GM18502 (cell line): ENCODE results near the gene PNMA8C.
"Not testable (repeated sequence)": the region's sequence is repeated elsewhere in the genome, so short reads cannot be mapped to it uniquely, and the experiment has no call there.

ENCODE experiments used
- ATAC-seq: cut with Tn5 transposase; IDR thresholded peaks from one replicate; pipeline ENCODE4 v1.9.1; 2021; ENCODE audit warnings: mild to moderate bottlenecking; ENCODE audit not compliant: unreplicated experiment, poor library complexity

The PNMA8C gene

DNA sequence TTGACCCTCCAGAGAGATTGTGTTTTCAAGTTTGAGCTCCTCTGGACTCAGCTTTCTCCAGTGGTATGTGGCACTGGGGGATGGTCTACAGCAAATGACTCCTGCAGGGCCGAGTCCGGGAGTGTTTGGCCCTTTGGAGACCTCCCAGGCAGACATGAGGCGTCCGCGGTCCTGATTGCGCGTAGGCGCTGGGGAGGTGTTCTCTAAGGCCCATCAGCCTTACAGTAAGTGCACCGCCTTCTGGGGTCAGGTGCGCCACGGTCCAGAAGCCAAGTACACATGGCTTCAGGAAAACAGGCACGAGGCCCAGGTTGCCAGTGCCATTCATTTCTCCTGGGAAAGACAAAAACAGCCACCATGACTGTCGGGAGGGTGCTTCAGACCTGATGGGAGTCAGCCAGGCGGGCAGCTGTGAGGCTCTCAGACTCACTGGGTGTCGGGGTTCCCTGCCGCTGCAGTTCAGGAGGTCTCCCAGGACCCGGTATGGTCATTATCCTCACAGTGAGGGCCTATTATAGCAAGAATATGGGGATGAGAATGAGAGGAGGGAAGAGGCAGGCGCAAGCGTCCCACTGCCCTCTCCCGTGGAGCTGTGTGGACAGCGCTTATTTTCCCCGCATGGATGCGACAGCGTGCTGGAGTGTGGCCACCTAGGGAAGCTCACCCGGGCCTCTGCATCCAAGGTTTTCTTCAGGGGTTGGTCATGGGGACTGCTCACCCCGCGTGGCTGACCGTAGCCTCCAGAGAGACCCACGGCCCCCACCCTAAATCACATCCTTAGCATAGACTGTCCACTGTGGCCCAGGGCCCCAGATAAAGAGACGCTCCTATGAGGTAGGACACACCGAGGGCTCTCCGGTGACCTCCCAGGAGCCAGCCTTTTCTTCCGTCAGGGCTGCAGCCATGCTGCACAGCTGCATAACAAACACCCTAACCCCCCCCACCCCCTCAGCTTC is 37.2 kb downstream of the PNMA8C start:
- ATAC-seq = no peak

DNA sequence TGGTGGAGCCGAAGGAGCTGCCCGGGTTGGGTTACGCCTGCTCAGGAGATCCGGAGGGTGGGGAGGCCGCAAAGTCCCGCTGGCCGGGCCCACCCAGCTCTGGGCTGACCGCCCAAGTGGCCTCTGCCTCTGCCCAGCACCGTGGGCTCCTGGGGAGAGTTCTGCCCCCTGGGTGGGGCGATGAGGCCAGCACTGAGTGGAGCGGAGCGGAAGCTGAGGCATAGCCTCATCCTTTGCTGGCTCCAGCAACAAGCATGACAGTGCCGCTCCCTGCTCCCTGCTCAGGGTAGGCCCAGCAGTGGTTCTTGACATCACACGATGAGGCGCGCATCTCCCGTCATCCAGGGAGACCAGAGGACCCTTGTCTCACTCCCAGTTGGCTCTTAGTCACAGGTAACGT is 37.9 kb downstream of the PNMA8C start:
- ATAC-seq = no peak

DNA sequence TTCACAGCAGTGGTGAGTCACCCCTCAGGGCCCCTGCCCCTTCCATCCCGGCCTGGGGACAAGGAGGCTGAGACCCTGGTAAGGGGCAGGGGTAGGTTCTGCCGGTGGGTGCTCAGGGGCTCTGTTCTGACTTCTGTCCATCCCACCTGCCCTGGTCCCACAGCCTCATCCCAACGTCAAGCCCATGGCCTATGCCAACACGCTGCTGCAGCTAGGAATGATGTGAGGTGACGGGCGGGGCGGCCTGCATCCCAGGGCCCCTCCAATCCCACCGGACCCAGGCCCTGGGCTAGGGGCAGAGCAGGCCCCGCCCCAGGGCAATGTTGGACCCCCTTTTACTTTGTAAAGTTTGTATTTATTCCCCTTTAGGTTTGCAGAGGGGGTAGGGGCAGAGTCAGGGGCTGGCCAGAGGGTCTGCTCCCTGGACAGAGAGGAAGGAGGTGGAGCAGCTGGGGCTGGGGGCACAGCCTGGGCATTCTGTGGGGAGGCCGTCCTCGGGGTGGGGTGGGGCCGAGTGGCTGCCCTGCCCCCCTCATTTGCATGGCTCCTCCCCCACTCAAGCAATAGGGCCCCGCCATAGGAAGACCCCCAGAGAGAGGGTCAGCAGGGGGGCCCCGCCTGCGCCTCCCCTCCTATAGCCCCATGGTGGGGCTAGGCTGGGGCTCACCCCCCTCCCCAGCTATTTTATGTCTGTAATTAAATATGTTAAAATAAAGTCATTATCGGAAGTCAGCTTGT is 38.4 kb downstream of the PNMA8C start:
- ATAC-seq = no peak

DNA sequence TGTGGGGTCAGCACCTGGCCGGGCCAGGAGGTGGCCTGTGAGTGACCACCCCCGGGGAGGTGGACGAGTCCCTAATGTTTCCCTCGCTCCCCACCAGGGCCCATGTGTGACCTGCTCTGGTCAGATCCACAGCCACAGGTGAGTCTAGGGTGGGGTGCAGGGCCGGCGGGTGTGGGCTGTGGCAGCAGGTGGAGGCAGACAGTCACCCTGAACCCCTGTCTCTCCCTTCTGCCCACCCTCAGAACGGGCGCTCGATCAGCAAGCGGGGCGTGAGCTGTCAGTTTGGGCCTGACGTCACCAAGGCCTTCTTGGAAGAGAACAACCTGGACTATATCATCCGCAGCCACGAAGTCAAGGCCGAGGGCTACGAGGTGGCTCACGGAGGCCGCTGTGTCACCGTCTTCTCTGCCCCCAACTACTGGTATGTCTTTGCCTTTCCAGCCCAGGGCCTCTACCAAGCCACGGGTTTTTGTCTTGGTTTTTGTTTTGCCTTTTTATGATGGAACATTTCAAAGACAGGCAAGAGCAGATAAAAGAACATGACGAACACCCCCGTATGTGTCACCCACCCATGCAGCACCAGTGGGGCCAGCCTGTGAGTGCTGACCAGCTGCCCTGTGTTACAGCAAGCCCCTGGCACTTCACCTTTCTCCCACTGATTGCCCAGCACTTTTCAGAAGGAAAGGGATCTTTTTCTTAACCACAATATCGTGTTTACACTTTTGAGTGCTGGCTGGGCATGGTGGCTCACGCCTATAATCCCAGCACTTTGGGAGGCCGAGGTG is 40.2 kb downstream of the PNMA8C start:
- no peak for ATAC-seq

DNA sequence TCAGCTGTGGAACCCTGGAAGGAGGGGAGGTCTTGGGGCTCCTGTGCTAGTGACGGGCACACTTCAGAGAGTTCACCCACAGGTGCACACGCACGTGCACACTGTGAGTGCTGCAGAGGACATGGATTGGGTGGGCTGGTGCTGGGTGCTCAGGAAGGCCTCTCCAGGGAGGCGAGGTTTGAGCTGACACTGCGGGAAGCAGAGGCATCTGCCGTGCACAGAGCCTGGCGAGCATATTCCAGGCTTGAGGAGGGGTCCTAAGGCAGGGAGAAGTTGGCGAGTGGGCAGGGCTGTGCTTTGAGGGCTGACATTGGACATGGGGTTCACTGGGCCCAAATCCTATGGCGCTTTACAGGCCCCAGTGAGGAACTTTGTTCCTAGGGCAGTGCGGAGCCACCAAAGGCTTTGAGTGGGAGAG is 41.0 kb downstream of the PNMA8C start:
- ATAC-seq = no peak

DNA sequence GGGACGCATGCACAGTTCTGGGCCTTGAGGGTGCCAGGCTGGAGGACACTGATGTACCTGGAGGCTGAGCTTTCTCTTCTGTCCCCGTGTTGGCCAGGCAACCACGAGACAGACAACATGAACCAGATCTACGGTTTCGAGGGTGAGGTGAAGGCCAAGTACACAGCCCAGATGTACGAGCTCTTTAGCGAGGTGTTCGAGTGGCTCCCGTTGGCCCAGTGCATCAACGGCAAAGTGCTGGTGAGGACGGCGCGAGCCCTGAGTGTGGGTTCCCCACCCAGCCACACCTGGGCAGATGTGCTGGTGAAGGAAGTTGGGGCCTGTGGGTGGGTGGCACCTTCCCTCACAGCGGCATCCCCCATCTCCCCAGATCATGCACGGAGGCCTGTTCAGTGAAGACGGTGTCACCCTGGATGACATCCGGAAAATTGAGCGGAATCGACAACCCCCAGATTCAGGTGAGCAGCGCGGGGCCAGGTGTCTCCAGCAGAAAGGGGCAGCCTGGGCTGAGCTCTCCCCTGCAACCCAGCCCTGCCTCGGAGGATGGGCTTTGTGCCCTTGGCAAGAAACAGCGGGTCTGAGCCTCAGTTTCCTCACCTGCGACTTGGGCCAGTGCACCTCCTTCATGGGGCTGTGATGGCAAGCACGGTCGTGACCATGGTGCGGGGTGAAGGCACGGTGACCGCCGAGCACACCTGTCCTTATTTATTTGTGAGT is 41.6 kb downstream of the PNMA8C start:
- no peak for ATAC-seq

DNA sequence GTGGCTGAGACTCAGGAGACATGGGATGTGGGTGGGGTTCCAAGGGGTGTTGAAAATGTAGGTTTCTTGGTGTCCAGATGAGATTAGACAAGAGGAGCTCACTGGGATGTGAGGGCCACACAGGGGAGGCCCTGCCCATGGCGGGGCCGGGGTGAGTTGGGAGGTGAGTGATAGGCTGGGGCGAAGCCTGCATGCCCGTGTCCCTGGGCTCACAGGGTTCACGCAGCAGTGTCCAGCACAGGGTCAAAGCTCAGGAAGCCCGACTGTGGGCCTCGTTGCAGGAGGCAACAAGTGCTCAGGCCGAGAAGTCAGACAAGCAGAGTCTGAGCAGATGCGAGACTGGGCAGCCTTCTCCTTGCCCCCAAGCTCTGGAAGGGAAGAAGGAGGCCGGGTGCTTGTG is 42.6 kb downstream of the PNMA8C start:
- no peak for ATAC-seq

DNA sequence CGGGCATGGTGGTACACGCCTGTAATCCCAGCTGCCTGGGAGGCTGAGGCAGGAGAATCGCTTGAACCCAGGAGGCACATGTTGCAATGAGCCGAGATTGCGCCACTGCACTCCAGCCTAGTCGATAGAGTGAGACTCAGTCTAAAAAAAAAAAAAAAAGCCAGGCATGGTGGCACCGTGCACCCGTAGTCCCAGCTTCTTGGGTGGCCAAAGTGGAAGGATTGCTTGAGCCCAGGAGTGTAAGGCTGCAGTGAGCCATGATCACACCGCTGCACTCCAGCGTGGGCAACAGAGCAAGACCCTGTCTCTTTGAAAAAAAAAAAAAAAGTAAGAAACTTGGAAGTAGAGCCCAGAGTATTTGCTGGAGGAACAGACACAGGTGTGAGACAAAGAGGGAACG is 43.1 kb downstream of the PNMA8C start:
- no peak for ATAC-seq

DNA sequence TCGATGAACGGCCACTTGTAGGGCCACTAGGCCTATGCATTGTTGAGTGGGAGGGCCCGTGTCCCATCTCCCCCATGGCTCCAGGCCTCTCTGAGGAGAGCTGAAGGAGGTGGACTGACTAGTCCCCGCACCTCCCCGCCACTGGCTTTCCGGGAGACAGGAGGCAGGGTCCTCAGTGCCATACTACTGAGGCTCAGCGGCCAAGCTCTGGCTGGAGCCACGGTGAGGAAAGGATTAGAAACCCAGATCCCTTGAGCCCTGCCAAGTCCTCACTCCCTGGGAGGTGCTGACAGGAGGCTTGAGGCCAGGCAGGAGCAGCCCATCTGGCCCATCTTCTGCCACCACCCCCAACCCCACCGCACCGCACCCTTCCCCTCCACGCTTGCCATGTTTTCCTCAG is 44.3 kb downstream of the PNMA8C start:
- no peak for ATAC-seq

DNA sequence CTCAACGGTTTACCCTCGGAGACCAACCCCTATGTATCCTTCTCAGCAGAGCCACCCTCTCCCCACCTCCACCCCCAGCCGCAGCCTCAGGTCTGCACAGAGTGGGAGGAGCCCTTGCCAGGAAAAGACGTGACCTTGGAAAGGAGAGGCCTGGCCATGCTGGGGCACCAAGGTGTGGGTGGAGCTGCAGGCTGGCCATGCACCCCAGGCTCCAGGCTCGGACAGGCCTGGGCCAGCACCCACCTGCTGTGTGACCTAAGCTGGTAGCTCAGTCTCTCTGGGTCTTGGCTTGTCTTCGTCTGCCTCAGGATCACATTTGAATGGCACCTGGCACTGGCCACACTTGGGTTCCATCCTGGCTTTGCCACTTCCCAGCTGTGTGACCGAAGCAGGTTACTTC is 44.9 kb downstream of the PNMA8C start:
- no peak for ATAC-seq

DNA sequence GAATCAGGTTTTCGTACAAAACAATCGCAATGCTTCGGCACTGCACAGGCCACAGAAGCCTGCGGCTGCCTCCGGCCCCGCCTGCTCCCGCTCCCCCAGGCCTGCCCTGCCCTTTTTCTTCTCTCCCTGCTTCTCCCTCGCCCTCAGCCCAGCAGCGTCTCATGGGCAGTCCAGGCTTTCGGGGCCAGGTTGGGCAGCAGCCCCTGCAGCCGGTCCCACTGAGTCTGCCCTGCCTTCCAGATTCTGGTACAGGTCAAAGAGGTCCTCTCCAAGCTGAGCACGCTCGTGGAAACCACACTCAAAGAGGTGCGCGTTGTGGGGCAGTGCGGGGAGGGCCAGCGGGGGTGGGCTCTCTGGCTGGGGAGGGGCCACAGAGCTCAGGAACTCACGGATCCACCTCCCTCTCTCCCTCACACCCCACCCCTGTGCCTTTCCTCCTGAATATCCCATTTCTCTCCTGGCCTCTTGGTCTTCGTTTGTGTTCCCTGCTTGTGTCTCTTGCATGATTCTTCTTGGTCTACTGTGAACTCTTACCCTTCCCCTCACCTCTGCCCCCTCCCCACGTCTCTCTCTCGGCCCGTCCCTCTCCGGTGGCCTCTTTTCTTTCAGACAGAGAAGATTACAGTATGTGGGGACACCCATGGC is 45.4 kb downstream of the PNMA8C start:
- no peak for ATAC-seq

DNA sequence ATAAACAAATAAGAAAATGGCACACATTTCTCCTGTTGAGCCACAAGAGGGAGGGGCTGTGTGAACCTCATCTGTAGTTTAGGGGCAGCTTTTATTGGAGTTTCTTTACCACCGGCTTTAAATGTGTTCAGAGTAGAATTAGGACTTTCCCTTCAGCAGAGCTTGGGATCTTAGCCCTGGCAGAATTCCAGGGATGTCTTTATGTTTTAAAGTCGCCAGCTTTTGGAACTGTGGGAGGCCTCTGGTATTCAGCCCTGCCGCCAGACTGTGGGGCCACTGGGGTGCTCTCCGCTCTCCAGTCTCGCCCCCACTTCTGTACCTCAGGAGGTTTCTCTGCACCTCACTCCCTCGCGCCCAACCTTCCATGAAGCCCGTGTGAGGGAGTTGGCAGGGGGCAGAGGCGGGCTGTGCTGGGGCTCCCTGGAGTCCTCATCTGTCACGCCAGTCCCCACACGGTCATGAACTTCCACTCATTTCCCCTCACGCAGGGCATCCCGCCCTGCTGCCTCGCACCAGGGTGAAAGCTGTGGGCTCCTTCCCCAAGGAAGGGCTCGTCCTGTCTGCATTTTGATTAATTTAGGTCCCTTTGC is 46.9 kb downstream of the PNMA8C start:
- ATAC-seq = no peak

DNA sequence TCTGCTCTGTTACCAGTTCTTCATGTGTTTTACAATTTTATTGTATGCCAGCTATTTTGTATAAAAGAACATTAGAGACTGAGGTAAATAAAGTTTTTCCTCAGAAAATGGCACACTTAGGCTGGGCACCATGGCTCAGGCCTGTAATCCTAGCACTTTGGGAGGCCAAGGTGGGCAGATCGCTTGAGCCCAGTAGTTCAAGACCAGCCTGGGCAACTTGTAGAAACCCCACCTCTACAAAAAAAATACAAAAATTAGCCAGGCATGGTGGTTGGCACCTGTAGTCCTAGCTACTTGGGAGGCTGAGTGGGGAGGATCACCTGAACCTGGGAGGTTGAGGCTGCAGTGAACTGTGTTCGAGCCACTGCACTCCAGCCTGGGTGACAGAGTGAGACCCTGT is 47.4 kb downstream of the PNMA8C start:
- no peak for ATAC-seq

DNA sequence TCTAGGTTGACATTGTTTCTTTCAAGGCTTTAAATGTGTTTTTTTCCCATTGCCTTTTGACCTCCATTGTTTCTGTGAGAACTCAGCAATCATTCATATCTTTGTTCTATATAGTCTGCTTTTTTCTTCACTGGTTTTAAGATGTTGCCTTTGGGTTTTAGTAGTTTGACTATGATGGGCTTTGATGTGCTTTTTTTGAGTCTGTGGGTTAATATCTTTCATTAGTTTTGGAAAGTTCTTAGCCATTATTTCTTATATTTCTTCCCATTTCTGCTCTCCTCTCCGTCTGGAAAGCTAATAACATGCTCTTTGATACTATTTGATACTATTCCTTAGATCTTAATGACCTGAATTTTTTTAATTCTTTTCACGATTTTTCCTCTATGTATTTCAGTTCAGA is 48.0 kb downstream of the PNMA8C start:
- no peak for ATAC-seq

DNA sequence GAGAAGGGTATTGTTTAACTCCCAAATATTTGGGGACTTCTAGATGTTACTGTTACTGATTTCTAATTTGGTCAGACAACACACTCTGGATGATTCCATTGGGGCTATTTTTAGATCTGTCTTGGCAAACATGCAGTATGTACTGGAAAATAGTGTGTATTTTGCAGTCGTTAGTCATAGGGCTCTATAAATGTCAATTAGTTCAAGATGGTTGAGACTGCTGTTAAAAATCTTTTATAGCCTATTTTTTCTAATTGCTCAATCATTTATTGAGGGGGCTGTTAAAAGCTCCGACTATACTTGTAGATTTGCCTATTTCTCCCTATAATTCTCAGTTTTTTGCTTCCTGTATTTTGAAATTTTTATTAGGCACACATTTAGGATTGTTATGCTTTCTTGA is 50.5 kb downstream of the PNMA8C start:
- ATAC-seq = no peak

DNA sequence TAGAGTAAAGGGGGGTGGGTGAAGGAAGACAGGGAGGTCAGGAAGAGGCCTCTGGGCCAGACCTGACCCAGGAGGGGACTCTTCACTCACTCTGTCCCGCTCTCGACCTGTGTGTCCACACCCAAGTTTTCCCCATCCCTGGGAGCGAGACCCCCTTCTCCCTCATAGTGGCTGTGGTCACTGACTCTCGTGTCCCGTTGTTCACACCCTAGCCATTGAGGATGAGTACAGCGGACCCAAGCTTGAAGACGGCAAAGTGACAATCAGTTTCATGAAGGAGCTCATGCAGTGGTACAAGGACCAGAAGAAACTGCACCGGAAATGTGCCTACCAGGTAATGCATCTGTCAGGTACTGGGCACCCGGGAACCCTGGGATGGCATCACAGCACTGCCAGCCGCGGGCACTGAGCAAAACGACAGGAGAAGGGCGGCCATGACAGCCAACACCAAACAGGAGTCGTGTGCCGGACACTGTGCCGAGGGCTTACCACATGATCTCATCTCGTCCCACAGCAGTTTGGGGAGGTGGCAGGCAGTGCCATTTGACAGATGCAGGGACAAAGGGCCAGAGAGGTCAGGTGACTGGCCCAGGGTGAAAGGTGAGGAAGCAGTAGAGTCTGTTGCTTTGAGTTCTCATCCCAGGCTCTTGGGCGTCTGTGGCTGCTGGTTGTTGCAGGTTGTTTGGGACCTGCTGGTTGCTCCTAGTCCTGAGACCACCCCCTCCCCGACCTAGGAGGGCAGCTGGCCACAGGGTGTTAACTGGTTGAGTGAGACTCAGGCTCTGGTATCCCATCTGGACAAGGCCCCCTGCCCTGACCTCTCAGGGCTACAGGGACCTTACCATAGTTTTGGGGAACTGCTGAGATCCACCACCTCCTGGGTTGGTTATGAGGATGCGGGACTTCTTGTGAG is 52.2 kb downstream of the PNMA8C start:
- no peak for ATAC-seq

DNA sequence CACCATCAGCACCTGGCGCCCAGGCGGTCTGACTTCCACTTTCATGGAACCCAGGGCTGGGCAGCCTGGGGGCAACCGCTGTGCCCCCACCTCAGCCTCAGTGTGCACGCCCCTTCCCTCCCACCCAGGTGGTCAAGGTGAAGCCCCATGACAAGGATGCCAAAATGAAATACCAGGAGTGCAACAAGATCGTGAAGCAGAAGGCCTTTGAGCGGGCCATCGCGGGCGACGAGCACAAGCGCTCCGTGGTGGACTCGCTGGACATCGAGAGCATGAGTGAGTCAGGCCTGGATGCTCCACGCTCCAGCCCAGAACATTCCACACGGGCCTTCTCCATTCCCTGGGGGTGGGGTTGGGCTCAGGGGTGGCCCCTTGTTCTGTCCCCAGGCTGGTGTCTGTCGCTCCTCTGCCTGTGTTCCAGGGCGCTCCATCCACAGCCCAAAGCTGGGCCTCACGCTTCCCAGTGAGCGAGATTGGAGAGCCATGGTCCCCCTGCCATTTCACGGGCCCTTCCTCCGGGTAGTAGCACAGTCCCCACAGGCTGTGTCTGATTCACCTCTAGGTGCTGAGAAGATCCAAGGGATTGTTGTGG is 53.2 kb downstream of the PNMA8C start:
- ATAC-seq = not testable (repeated sequence)
